Loucy (cell line): Measurements from ENCODE around the gene SDCCAG8.

ENCODE experiments used
- H2AFZ ChIP-seq: fragments of 200-600 bp; sonication (generic); 2 replicates; pipeline ENCODE4 v1.6.0; 2016; ENCODE audit warnings: antibody characterized with exemption, mild to moderate bottlenecking, low read length, moderate library complexity
- H3F3A ChIP-seq: fragments of 200-600 bp; 2 replicates; pipeline ENCODE4 v1.6.0; 2016; ENCODE audit warnings: antibody characterized with exemption, low read depth, mild to moderate bottlenecking
- H3K27me3 ChIP-seq: fragments of 200-600 bp; sonication (generic); 2 replicates; pipeline ENCODE4 v1.6.1; 2014; ENCODE audit warnings: low read length, mild to moderate bottlenecking; ENCODE audit not compliant: insufficient read depth, poor library complexity, severe bottlenecking
- H3K36me3 ChIP-seq: fragments of 200-600 bp; sonication (generic); 2 replicates; pipeline ENCODE4 v1.6.1; 2016; ENCODE audit warnings: low read length; ENCODE audit not compliant: insufficient read depth
- H3K4me1 ChIP-seq: fragments of 200-600 bp; sonication (generic); 2 replicates; pipeline ENCODE4 v1.5.1; 2014; ENCODE audit warnings: low read length, mild to moderate bottlenecking; ENCODE audit not compliant: insufficient read depth, poor library complexity, severe bottlenecking
- H3K4me2 ChIP-seq: fragments of 200-600 bp; sonication (generic); 2 replicates; pipeline ENCODE4 v1.6.0; 2014; ENCODE audit warnings: antibody characterized with exemption, low read length, low read depth, mild to moderate bottlenecking; ENCODE audit not compliant: poor library complexity, severe bottlenecking
- H3K4me3 ChIP-seq: fragments of 200-600 bp; sonication (generic); 2 replicates; pipeline ENCODE4 v1.5.1; 2014; ENCODE audit warnings: low read length, mild to moderate bottlenecking, mixed read lengths; ENCODE audit not compliant: poor library complexity, severe bottlenecking
- H3K79me2 ChIP-seq: fragments of 200-600 bp; sonication (generic); 2 replicates; pipeline ENCODE4 v1.6.1; 2014; ENCODE audit warnings: low read length; ENCODE audit not compliant: insufficient read depth
- H3K9ac ChIP-seq: fragments of 200-600 bp; sonication (generic); 2 replicates; pipeline ENCODE4 v1.6.0; 2014; ENCODE audit warnings: mild to moderate bottlenecking, low read depth, low read length, moderate library complexity; ENCODE audit not compliant: poor library complexity, severe bottlenecking
- H3K9me2 ChIP-seq: fragments of 200-600 bp; sonication (generic); replicated peaks from 2 replicates; pipeline ENCODE4 v1.6.1; 2016; ENCODE audit warnings: low read depth, low read length, mixed read lengths
- H3K9me3 ChIP-seq: fragments of 200-600 bp; sonication (generic); 2 replicates; pipeline ENCODE4 v1.6.1; 2014; ENCODE audit warnings: mild to moderate bottlenecking, antibody characterized with exemption, low read length, low read depth; ENCODE audit not compliant: insufficient read depth
- H4K20me1 ChIP-seq: fragments of 200-600 bp; sonication (generic); 2 replicates; pipeline ENCODE4 v1.6.0; 2014; ENCODE audit warnings: antibody characterized with exemption, low read length, mild to moderate bottlenecking; ENCODE audit not compliant: insufficient read depth, poor library complexity, severe bottlenecking
- EZH2phosphoT487 ChIP-seq: fragments of 200-600 bp; IDR thresholded peaks from 2 replicates; pipeline ENCODE4 v1.6.1; 2018; ENCODE audit warnings: antibody characterized with exemption, mild to moderate bottlenecking, moderate library complexity, borderline replicate concordance
- TF ChIP-seq, protein P1 (sequence below): fragments of 200-600 bp; sonication (generic); conservative IDR thresholded peaks from 2 replicates; pipeline ENCODE4 v1.5.1; 2014; ENCODE audit warnings: mild to moderate bottlenecking, antibody characterized with exemption, low read length

SDCCAG8 gene

DNA sequence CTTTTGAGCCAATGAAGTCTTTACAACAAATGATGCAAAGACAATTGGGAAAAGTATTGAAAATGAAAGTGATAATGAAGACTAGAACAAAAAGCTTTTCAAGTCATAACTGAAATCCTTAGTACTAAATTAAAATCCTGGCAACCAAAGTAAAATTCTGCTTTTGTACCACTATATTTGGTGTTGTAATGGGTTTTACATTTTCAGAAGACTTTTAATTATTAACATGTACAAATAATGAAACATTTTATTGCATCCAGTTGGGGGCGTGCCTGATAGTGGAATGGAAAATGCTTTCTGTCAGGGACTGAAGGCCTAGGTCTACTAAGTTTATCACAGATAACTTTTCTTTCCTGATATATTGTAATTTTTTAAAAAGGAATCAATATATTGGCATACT, 89.4 kb downstream of the SDCCAG8 start:
- TF ChIP-seq EZH2phosphoT487: no peak
- TF ChIP-seq, protein P1, sequence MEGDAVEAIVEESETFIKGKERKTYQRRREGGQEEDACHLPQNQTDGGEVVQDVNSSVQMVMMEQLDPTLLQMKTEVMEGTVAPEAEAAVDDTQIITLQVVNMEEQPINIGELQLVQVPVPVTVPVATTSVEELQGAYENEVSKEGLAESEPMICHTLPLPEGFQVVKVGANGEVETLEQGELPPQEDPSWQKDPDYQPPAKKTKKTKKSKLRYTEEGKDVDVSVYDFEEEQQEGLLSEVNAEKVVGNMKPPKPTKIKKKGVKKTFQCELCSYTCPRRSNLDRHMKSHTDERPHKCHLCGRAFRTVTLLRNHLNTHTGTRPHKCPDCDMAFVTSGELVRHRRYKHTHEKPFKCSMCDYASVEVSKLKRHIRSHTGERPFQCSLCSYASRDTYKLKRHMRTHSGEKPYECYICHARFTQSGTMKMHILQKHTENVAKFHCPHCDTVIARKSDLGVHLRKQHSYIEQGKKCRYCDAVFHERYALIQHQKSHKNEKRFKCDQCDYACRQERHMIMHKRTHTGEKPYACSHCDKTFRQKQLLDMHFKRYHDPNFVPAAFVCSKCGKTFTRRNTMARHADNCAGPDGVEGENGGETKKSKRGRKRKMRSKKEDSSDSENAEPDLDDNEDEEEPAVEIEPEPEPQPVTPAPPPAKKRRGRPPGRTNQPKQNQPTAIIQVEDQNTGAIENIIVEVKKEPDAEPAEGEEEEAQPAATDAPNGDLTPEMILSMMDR: peak; percentile 52
- Histone ChIP-seq H3K9me2 (no peaks in the 10 kb centered on the region), H3K9me3 (no peaks in the 10 kb centered on the region), H4K20me1 (no peaks in the 10 kb centered on the region), H3F3A (no peaks in the 10 kb centered on the region), H3K36me3 (no peaks in the 10 kb centered on the region; the same call in 1 of the 2 replicates), H3K4me3 (no peak overlapping the region), H3K4me1 (no peaks in the 10 kb centered on the region), H3K4me2 (no peak overlapping the region), H3K79me2 (no peaks in the 10 kb centered on the region), H2AFZ (no peak overlapping the region), H3K27me3 (no peaks in the 10 kb centered on the region), H3K9ac (no peak overlapping the region)

DNA sequence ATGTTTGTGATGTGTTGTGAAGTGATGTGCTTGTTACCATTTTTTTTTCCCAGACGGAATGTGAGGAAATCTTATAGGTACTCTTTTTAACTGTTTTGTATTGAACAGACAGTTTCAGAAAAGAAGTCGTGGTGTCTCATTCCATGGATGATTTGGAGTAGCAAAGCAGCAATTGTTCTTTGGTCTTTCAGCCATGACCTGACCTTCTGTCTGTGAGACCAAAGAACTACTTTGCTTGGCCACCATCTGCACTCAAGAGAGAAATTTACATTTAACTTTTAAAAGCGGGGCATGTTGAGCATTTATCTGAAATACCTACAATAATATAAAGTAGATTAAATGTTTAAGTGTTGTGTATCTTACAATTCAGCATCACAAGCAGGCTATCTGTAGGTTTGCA, 90.2 kb downstream of the SDCCAG8 start:
- Histone ChIP-seq H3K9me3 (no peaks in the 10 kb centered on the region), H4K20me1 (no peaks in the 10 kb centered on the region), H3K4me3 (no peak overlapping the region), H3F3A (no peaks in the 10 kb centered on the region), H3K79me2 (no peaks in the 10 kb centered on the region), H3K9me2 (no peaks in the 10 kb centered on the region), H3K27me3 (no peaks in the 10 kb centered on the region), H3K4me1 (no peaks in the 10 kb centered on the region), H3K36me3 (no peaks in the 10 kb centered on the region; the same call in 1 of the 2 replicates), H3K9ac (no peak overlapping the region), H3K4me2 (no peak overlapping the region), H2AFZ (no peak overlapping the region)
- TF ChIP-seq EZH2phosphoT487: no peak
- TF ChIP-seq, protein P1: no peak

DNA sequence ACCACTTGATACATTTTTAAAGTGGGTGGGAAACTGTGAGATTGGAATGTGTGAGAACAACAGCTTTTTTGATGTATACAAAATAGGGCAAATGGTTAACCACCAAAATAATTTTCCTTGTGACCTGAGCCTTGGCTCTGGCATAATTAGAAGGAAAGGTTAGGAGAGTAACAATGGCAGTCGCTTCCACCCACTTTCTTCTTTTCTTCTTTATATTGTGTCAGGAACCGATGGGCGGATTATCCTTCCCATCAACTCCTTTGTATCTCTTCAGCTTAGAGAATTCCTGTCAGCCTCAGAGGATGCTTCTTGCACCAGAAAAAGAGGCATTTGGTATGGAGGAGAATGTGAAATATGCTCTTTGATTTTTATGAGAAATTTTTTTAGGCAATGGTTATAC, 90.6 kb downstream of the SDCCAG8 start:
- Histone ChIP-seq H3K36me3 (no peaks in the 10 kb centered on the region; the same call in 1 of the 2 replicates), H3K4me1 (no peaks in the 10 kb centered on the region), H2AFZ (no peak overlapping the region), H3K9me3 (no peaks in the 10 kb centered on the region), H3K4me2 (no peak overlapping the region), H3K9me2 (no peaks in the 10 kb centered on the region), H3F3A (no peaks in the 10 kb centered on the region), H3K9ac (no peak overlapping the region), H3K79me2 (no peaks in the 10 kb centered on the region), H3K4me3 (no peak overlapping the region), H3K27me3 (no peaks in the 10 kb centered on the region), H4K20me1 (no peaks in the 10 kb centered on the region)
- TF ChIP-seq, protein P1: no peak
- no peak for TF ChIP-seq EZH2phosphoT487
